ENCODE data around the gene KCNJ11.

KCNJ11 gene

DNA sequence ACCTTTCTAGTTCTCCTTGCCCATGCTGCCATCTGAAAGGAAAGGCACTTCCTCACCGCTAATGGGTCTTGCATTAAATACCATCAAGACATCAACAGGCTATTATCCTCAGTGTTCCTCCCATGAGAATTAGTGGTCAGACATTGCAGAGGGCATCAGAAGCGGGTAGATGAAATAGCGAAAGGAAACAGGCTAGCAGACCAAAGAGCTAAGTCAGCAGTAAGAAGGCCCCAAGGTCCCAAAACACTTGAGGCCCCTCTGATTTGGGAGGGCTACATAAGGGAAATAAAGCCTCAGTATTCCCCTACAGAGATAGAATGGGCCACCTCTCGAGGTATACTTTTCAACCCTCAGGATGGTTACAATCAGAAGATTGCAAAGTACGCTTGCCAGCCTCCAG is 12.9 kb downstream of the KCNJ11 start:
- Histone ChIP-seq H3K27ac (no peak overlapping the region), H3K4me3 (no peak overlapping the region)

DNA sequence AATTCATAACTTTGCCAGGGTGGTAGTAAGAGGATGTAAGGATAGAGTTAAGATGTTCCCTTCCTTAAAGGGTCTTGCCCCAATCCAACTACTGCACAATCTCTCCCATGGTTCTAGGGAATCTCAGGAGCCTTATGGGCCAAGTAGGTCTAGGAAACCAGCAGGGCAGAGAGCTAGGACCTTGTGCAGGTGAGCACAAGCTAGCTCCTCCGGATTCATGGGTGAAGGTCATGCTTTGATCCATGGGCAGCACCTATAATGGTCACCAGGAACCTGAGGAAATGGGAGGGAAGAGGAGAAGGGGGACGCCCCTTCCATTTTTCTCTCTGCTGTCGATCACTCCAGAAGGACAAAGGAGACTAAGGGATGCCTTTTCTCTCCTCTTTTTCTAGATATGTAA is 16.8 kb downstream of the KCNJ11 start:
- H3K4me3 ChIP-seq = no peak overlapping the region
- no peak overlapping the region for H3K27ac ChIP-seq

DNA sequence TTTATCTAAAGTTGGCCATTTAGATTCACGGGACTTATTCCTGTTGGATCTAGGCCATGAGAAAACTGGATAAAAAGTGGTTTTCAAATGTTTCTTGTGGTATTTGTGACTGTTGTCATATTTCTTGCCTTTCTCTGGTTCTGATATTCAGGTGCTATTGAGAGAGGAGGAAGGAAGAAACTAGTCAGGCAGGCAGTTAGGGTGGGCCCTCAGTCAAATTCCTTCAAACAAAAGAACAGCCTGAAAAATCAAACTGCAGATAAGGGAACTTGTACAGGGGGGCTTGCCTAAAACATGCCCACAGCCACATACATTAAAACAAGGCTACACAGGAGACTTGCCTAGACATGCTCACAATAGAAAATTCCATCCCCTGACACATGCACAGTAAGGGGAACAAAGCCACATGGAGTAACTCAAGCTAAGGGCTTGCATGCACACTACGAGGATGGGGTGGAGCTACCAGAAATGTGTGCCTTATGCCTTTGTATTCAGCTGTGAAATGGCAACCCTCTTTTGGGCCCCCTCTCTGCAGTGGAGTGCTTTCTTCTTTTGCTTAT is 18.7 kb downstream of the KCNJ11 start:
- no peak overlapping the region for H3K27ac ChIP-seq
- no peak overlapping the region for H3K4me3 ChIP-seq

DNA sequence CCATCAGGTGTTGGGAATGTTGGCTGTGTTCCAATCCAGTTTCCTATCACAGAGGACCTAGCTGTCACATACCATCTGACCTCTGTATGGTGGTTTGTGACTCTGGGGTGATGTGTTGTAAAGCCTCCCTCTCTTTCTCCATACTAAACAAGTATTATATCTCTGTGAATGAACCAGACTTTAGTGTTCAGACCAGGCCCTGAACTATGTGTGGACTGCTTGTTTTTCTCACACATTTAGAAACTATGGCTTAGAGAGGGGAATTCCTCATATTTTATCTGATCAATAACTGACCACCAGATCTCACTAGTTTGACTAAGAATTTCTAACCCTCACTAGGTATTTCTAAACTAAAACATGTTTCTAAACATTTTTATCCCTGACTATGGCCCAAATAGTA is 19.4 kb downstream of the KCNJ11 start:
- no peak overlapping the region for H3K4me3 ChIP-seq
- H3K27ac ChIP-seq = no peak overlapping the region

DNA sequence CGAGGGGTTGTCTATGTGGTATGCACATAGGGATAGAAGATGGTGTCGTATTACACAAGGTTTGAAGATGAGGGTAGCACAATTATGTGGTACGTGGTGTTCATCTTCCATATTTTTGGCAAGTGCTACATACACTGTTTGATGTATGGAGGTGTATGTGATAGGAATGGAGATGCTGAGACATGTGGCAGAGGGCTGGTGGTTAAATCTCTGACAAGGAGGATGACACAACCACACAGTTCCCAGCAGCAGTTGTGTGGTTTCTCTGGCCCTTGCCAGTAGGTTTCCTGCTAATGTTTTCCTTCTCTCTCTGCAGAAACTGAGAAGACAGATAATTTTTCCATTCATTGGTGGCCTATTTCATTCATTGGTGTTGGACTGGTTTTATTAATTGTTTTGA is 19.9 kb downstream of the KCNJ11 start:
- Histone ChIP-seq H3K27ac (no peak overlapping the region), H3K4me3 (no peak overlapping the region)

DNA sequence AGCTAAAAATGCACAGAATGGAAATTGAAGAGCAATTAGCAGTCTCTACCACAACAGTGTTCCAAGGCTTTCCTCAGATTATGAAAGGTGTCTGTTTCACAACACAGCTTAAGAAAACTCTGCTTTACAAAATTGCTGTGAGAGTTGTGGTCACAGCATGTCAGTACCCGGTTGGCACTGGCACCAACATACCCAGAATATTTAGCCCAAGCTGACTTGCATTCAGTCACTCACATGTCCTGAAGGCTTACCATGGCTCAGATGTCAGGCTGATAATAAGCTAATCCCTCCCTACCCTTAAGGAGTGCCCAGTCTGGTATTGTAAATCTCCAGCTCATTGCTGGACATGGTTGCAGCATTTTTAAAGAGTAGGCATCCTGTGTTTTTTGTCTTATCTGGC is 22.0 kb downstream of the KCNJ11 start:
- no peak overlapping the region for H3K27ac ChIP-seq
- no peak overlapping the region for H3K4me3 ChIP-seq

DNA sequence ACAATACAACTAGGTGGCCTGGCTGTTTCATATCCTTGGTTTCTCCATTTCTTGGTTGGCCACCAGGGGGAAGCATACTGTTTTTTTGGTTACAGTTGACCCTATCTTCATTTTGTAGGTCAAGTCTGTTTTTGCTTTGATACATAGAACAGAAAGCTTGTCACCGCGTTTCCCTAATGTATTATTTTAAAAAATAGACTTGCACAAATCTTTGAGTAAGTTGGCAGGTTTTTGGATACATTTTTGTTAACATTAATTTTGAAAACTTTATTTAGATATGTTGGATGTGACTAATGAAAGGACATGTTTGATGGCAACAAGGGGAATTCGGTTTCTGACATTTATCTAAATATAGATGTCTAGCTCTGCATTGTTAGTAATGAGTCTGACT is 33.9 kb downstream of the KCNJ11 start:
- H3K27ac ChIP-seq = no peak overlapping the region
- H3K4me3 ChIP-seq = no peak overlapping the region

DNA sequence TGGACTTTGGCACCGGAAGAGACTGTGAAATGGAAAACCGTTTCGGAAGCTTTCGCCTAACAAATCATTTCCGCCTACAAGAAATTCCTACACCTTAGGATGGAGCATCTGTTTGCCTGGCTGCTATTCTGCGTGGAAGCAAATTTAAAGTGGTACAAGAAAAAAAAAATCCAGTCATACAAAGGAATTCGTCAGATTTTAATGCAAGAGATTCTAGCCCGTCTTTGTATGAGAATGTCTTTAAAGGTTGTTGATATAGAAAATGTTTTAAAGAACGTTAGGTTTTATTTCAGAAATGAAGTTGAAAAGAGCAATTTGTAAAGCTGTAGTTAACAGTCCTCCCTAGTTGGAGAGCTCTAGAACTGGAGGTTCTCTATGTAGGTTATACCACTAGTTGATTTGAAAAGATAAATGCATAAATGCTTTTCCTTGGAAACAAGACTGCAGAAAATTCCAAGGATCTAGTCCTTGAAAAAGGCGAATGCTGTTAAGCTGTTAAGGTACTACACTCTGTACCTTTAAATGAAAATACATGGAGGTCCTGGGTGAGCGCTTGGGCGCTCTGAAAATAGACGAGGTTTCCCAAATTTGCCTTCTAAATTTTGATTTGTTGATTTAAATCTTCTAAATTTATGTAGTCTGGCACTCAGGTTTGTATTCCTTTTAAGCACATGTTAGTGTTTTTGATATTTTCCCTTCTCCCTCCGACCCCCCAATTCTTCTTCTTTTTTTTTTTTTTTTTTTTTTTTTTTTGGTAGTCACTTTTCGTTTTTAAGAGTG is 34.4 kb downstream of the KCNJ11 start:
- Histone ChIP-seq H3K27ac (peak overlapping the region in 13 of 21 experiments; percentile 16 to 83 (median 59)), H3K4me3 (peak overlapping the region; percentile 47 to 78 (median 59))

DNA sequence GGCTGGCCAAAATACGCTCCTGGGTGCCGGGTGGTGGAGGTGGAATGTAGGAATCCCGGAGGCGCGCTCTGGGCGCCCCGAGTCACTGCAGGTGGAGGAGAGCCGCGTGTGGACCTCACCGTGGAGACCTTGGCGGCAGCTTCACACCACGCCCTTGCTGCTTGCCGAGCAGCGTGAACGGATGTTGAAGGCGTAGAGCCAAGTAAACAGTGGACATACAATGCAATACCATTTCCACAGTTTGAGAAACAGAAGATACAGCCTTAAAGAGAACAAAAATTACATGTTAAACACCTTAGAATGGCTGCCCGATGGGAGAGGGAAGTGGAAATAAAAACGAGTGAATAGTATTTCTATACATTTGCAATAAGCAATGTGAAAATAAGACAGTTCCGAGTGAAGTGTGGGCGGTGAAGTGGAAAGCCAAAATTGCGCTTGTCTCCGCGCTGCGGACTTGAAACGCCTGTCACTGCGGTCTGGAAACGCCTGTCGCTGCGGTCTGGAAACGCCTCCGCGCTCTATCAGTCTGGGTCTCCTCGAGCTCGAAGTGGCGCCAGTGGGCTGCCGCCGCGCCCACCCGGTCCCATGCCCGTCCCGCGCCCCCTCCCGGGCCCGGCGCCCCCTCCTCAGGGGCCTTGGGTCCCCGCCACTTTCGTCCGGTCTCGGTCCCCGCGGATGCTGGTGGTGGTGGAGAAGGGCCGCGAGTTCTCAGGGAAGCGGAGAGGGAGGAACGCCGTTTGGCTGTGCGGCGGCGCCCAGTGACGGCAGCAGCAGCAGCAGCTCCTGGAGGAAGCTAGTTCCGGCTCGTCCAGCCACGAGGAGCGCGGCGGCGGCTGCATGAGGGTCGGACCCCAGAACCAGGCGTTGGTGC is 35.3 kb downstream of the KCNJ11 start:
- peak overlapping the region in 18 of 21 experiments; percentile 16 to 83 (median 58) for H3K27ac ChIP-seq

DNA sequence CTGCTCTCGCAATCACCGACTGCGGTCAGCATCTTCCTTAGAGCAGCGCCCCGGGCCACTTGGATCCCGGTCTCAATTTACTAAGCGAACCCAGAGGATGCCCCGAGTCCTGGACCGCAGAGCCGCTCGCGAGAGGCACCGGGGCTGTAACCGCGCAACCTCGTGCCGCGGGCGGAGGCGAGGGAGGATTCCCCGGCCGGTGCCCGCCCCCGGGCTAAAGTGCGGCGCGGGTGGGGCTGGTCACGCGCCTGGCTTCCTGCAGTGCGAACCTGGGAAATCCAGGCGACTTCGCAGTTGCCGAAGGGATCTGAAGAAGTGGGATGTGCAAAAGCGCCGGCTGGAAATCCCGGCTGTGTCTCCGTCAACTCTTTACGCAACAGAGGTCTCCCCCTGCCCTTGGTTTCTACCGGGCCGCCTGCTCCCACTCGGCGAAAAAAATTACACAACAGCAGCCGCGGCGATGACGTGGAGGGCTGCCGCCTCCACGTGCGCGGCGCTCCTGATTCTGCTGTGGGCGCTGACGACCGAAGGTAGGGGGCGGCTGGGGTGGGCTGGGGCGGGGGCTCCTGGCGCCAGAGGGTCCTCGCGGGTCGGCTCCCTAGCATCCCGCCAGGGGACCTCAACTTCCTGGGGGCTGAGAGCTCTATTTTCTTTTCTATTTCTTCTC is 36.8 kb downstream of the KCNJ11 start, which contains the start of gene NCR3LG1:
Gene NCR3LG1, plus strand, starts transcription at position 291 of the 667 bp plus-strand sequence. Its CDS starts 170 bp downstream, at position 461.
- peak within 1 kb of the TSS in 10 of 21 experiments; percentile 18 to 81 (median 48) for H3K27ac ChIP-seq

More for the DNA sequence above, 35.3 kb downstream of the KCNJ11 start:
- H3K4me3 ChIP-seq = peak overlapping the region; percentile 47 to 78 (median 59)

DNA sequence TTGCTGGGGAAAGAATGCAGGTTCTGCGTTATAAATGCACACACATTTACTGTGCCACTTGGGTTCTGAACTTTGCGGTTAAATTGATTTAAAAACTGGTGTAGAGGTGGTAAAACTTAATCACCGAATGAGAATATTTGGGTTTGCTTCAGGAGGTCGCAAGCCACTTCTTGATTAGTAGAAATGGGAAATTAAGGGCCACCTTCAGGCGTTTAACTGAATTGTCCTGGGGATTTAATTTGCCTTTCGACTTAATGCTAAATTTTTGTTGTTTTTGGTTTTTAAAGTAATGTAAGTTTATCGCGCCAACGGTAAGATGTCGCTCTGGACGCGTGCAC is 37.3 kb downstream of the KCNJ11 start:
- Histone ChIP-seq H3K27ac (peak overlapping the region in 3 of 21 experiments; percentile 32 to 60 (median 59)), H3K4me3 (peak overlapping the region; percentile 47 to 78 (median 59))

More for the DNA sequence above, 36.8 kb downstream of the KCNJ11 start, which contains the start of gene NCR3LG1:
- peak within 1 kb of the TSS; percentile 47 to 78 (median 59) for H3K4me3 ChIP-seq

DNA sequence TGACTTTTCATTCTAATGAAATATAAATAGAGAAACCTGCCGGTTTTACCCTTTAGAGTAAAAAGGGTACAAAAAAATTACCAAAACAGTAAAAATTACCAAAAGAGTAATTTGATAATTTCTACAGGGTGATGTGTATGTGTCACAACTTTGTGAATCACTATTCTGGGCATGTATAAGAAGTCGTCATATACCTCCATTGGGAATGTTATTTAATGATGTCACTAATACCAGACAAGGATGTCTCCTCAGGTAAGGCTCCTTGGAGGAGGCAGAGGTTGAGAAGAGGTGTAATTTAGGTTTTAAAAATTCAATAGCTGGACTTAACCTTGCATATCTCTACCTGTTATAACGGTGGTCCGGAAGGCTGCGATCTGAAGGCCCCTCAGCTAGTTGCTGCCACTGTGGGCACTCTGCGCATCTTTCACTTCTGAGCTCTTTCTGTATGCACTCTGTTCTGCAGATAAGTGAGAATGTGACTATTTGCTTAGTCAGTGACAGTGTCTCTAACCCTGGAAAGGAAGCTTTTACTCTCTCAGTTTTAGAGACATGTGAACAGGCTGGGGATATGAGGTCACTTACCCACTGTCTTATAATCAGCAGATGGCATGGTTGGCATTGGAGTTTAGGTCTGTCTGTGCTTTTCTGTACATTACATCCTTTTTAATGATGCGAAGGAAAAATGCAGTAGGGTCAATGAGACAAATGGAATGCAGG is 37.8 kb downstream of the KCNJ11 start:
- Histone ChIP-seq H3K4me3 (no peak overlapping the region), H3K27ac (no peak overlapping the region)

DNA sequence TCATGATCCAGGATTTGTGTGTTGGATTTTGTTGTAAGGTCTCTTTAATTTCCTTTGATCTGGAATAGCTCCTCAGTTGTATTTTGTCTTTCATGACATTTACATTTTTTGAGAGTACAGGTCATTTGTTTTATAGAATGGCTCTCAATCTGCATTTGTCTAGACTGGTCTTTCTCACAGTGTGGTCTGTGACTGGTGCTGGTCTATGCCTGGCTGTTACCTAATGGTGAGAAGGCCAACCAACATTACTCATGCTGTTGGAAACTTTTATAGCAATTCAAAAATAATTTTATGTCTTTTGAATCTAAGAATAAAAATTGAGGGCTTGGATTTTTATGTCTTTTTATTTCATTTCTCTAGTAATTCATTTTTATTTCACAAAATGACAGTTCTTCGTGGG is 40.8 kb downstream of the KCNJ11 start:
- no peak overlapping the region for H3K4me3 ChIP-seq
- H3K27ac ChIP-seq = no peak overlapping the region

DNA sequence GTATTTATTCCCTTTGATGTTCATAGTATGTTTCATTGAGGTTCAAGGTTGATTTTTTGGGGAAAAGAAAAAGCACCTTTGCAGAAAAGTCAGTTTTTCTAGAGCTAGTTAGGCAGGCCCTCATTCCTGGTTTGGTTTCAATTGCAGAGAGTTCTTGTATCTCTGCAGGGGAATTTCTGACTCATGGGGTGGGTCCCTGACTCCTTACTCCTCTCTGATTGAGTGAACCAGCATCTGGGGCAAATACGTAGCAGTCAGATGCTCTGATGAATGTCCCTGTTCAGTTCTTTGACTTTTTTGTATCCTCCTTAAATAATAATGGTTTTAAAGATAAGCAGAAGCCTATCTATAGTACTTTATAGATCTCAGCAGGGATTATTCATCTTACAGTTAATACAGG is 44.6 kb downstream of the KCNJ11 start:
- Histone ChIP-seq H3K27ac (no peak overlapping the region), H3K4me3 (no peak overlapping the region)

DNA sequence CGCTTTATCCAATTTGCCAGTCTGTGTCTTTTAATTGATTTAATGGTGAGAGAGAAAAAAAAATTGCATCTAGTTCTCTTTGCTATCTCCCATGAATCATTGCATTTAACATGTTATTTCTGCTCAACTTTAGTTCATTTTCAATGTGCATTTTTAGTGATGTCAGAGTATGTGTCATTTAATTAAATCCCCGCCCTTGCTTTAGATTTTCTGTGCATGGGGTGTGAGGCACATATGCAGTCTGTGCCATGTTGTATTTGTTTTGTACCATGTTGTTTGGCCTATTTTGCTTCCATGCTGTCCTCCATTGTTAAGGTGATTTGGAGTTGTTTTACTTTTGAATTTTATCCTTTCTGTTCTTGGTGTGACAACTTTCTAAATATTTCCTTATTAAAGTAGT is 45.2 kb downstream of the KCNJ11 start:
- H3K4me3 ChIP-seq = no peak overlapping the region
- no peak overlapping the region for H3K27ac ChIP-seq
